Limb (tissue), 2 donors: ENCODE data around the gene VDR.
A peak's percentile ranks its signal among the peaks of the same experiment; 100 is the strongest.

Source experiments
- DNase-seq, 2 donors: peaks; one replicate each; pipeline ENCODE4 v3.0.0-alpha.2; 2016; ENCODE audit errors: extremely low spot score in 2 of 2

The VDR gene

GRCh38 chr12:47904713-47905709 is at the start of gene VDR:
Gene VDR (minus strand): TSS chr12:47904994. CDS start chr12:47879113, 25,881 bp downstream.
- peak; percentile 42 to 88 for DNase-seq

GRCh38 chr12:47954058-47954457 is 49.3 kb upstream of the VDR start:
- no peak for DNase-seq

- DNase-seq, result no peak
These were observed 46.2 kb upstream of the VDR start for GRCh38 chr12:47950856-47951468.

GRCh38 chr12:47949441-47950341 is 44.9 kb upstream of the VDR start:
- peak; percentile 74 to 82 for DNase-seq

DNA sequence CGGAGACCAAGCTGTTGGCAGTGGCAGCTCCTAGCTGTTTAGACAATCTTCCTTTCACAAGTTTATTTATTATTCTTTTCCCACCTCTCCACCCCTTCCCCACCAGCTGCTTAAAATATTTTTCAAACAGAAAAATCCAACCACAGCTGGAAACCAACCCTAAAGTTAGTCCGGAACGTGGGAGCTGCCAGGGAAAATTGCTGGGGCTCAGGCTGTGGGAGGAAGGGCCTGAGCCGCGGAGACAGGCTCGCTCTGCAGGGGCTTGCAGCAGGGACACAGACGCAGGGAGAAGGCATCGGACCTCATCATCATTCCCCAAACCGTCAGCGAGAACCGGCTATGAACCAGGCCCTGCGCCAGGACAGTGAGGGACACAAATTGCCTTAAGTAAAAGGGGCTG is 42.5 kb upstream of the VDR start:
- no peak for DNase-seq

GRCh38 chr12:47946413-47947323 is 41.9 kb upstream of the VDR start:
- no peak for DNase-seq

- no peak for DNase-seq
These were observed 40.5 kb upstream of the VDR start for GRCh38 chr12:47945341-47945728.

DNA sequence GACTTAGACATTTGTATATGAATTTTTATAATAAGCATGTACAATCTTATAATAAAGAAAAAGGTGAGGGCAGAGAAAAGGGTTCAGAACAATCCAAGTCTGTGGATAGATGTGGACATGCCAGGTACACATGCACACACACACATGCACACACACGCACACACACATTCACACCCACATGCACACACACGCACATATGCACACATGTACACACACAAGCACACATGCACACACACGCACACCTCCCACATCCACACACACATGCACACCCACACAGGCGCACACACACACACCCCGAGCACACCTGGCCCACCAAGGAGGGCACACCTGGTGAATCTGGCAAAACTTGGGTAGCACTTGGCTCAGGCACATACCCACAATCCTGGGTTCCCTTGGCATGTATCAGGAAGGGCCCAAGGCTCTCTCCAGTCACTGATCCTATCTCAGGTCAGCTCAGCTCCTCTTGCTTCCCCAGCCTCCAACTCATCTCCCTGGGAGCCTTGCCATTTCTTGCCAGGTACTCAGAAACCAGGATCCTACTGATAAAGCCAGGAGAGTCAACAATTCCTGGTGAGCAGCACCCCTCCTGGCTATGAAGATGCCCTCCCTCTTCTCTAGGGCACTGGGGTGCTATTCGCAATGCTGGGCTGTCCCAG is 40.0 kb upstream of the VDR start:
- no peak for DNase-seq

GRCh38 chr12:47943623-47944340 is 39.0 kb upstream of the VDR start:
- DNase-seq, result no peak

DNA sequence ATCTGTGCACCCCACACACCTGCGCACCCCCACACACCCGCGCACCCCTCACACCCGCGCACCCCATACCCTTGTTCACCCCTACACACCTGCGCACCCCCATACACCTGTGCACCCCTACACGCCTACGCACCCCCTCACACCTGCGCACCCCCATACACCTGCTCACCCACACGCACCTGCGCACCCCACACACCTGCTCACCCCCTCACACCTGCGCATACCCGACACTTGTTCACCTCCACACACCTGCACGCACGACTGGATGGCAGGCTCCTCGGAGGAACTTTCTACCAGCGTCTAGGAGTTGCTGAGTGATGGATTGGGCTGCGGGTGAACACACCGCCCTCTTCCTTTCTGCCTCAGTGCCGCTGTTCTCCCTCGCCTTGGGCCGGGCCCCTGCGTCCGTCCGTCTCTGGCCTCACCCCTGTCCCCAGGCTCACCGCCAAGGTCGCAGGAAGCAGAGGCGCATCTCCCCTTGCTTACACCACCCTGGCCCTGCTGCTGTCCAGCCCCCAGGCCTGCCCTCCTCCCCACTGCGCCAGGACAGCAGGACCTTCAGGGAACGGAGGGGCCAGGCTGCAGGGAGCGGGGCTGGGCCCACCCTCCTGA is 37.9 kb upstream of the VDR start:
- DNase-seq, result no peak

DNA sequence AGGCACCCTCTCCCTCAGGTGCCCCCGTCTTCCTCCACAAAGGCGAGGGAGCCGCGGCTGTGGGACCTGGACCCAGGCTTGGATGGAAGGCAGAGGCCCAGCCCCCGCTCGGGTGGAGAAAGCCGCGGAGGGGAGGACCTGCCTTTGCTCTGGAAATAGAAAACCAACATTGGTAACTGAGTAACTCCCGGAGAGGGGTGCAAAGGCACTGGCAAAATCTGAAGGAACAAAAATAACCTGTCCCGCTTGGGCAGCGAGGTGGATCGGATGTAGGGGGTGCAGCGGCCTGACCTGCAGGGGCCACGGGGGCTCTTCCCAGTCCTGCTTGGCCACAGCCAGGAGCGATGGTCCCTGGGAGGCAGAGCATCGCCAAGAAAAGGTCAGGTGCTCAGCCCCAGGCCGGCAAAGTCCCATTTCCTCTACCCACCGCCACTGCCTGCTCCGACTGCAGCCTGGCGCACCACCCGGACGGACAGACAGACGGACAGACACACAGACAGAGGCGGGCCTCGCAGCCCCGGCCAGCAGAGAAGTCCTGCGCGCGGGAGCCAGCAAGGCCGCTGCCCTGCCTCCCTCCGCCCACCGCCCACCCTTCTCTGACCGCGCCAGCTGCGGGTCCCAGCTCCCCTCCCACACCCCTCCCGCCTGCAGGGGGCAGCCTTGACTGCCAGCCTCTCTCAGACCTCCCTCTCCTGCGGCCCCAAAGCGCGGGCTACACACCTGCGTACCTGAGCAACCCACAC is 37.2 kb upstream of the VDR start:
- peak in 1 of 2 donors; percentile 67 for DNase-seq

DNA sequence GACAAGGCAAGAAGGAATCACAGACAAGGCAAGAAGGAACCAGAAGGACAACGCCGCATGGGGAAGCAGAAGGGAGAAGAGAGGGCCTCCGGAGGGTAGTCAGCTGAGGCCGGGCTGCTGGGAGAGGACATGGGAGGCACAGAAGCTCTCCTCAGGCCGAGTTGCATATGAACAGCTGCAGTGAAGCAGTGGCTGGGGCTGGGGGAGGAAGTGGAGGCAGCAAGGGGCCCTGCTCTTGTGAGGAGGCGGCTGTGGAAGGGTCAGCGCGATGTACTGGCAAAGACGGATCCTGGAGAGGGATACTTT is 36.6 kb upstream of the VDR start:
- no peak for DNase-seq

DNA sequence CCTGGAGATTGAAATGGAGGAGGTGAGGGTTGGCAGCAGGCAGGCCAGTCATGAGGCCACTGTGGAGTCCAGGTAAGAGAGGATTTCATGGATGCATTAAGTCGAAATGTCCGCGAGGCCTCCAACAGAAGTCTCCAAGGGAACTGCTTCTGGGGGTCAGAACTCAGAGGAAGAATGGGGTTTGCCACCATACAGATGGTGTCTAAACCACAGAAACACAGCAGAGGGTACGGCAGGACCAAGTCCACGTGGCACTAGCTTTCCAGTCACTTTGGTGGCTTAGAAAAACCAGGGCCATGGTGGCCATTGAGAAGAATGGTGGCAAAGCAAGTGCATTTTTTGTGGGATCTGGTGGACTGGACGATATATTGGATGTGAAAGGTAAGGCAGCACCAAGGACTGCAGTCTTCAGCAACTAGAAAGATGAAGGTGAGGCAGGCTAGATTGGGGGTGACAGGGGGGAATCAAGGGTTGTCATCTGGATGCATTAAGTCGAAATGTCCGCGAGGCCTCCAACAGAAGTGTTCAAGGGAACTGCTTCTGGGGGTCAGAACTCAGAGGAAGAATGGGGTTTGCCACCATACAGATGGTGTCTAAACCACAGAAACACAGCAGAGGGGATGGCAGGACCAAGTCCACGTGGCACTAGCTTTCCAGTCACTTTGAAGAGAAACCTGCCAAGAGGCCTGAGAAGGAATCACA is 36.1 kb upstream of the VDR start:
- DNase-seq, result no peak

GRCh38 chr12:47939009-47939601 is 34.3 kb upstream of the VDR start:
- no peak for DNase-seq

DNA sequence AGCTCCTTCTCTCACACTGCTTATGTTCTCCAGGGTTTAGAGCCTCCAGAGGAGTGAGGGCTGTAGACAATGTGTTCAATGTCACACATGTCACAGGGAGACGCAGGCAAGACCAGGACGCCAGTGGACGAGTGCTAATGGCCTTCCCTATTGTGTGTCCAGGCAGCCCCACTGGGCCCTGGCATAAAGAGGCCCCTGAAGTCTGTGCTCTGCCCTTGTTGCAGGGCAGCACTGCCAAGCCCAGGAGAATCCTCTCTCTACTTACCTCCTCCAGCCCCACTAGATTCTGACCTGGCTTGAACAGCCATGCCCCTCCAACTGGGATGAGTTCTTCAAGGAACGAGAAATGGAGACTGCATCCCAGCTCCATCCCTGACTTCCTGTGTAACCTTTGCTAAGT is 33.8 kb upstream of the VDR start:
- DNase-seq, result no peak

DNA sequence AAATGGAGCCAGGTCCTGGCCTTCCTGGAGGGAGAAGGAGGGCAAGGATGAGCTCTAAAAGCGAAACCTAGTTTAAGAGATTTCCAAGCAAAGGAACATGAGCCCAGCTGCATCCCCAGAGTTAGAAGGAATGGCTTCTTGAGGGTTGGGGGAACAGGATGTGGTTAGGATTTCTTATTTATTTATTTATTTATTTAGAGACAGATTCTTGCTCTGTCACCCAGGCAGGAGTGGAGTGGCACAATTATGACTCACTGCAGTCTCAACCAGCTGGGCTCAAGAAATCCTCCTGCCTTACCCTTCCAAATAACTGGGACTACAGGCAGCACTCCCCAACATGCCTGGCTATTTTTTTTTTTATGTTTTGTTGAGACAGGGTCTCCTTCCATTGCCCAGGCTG is 33.3 kb upstream of the VDR start:
- DNase-seq, result no peak

DNA sequence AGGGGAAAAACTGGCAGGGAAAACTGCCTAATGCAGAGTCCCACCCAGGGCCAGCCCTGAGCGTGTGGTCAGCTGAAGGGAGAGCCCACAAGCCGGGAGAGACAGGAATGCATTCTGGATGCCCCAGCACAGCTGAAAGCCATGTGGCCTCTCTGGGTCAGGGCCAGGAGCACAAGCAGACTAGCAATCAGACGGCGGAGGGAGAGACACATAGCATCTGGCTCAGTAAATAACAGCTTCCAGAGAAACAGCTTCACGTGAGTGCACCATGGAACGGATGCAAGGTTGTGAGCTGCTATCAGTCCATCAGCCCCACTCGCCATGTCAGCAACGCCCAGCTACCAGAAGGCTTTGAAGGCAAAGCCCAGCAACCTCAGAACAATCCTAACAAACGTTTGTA is 30.4 kb upstream of the VDR start:
- peak in 1 of 2 donors; percentile 69 for DNase-seq

- no peak for DNase-seq
These were observed 26.4 kb upstream of the VDR start for GRCh38 chr12:47931187-47931586.
